Retinal pigment epithelial cell (primary cell): ENCODE results near the gene SMIM24.
"Not testable (repeated sequence)": the region's sequence is repeated elsewhere in the genome, so short reads cannot be mapped to it uniquely, and the experiment has no call there.

Source experiments
- DNase-seq: peaks from one replicate; pipeline ENCODE4 v3.0.0-alpha.2; 2010; ENCODE audit warnings: low read depth
- H3K4me3 ChIP-seq: 2 replicates; pipeline ENCODE4 v1.5.1; 2011; ENCODE audit warnings: mild to moderate bottlenecking, low read length, control low read depth, moderate library complexity
- CTCF ChIP-seq: conservative IDR thresholded peaks from 2 replicates; pipeline ENCODE4 v1.5.1; 2011; ENCODE audit warnings: low read depth, low read length, control low read depth, inconsistent platforms

SMIM24 gene

GRCh38 chr19:3480383-3481091 lies at the start of gene SMIM24:
TSS of gene SMIM24 (minus strand) at chr19:3480525. CDS start at chr19:3480463, 62 bp downstream.
- H3K4me3 ChIP-seq, result no peak within 1 kb of the TSS
- no peak for DNase-seq
- no peak for TF ChIP-seq CTCF

- not testable (repeated sequence) for H3K4me3 ChIP-seq, DNase-seq
These were observed 49.0 kb upstream of the SMIM24 start for GRCh38 chr19:3529299-3529698.

GRCh38 chr19:3528539-3529211 lies 48.4 kb upstream of the SMIM24 start:
- H3K4me3 ChIP-seq, result no peak overlapping the region
- no peak for DNase-seq
- no peak for TF ChIP-seq CTCF

- DNase-seq, result no peak
- no peak overlapping the region for H3K4me3 ChIP-seq
- no peak for TF ChIP-seq CTCF
These were observed 47.8 kb upstream of the SMIM24 start for GRCh38 chr19:3528080-3528479.

- H3K4me3 ChIP-seq, result no peak overlapping the region
- no peak for TF ChIP-seq CTCF
- no peak for DNase-seq
These were observed 47.0 kb upstream of the SMIM24 start for GRCh38 chr19:3527238-3527910.

GRCh38 chr19:3526507-3527237 lies 46.3 kb upstream of the SMIM24 start:
- DNase-seq, result no peak
- peak; percentile 38 for TF ChIP-seq CTCF
- no peak overlapping the region for H3K4me3 ChIP-seq

GRCh38 chr19:3524904-3525451 lies 44.7 kb upstream of the SMIM24 start:
- H3K4me3 ChIP-seq, result no peak overlapping the region
- TF ChIP-seq CTCF, result no peak
- no peak for DNase-seq
